ENCODE results near the gene ZNF142.

ZNF142 gene

GRCh38 chr2:218663901-218664300 is 4.5 kb upstream of the ZNF142 start:
- DNase-seq (no peak), ATAC-seq (no peak)
- Mint-ChIP-seq H3K4me3 (no peak overlapping the region), H3K9me3 (no peaks in the 10 kb centered on the region), H3K27me3 (no peaks in the 10 kb centered on the region), H3K27ac (no peak overlapping the region), H3K4me1 (peaks cover 26% of the 10 kb centered on the region)

GRCh38 chr2:218662827-218663226 is 3.4 kb upstream of the ZNF142 start:
- no peak overlapping the region for H3K27ac Mint-ChIP-seq
- no peaks in the 10 kb centered on the region for H3K9me3 Mint-ChIP-seq
- ATAC-seq: no peak
- H3K4me3 Mint-ChIP-seq: no peak overlapping the region
- DNase-seq: no peak
- peaks cover 35% of the 10 kb centered on the region for H3K4me1 Mint-ChIP-seq
- H3K27me3 Mint-ChIP-seq: no peaks in the 10 kb centered on the region

GRCh38 chr2:218662377-218662776 is 3.0 kb upstream of the ZNF142 start:
- H3K4me3 Mint-ChIP-seq: no peak overlapping the region
- H3K4me1 Mint-ChIP-seq: peaks cover 39% of the 10 kb centered on the region
- no peak for DNase-seq
- no peak for ATAC-seq
- peak overlapping the region in 1 of 2 donors; percentile 15 for H3K27ac Mint-ChIP-seq
- no peaks in the 10 kb centered on the region for H3K27me3 Mint-ChIP-seq
- H3K9me3 Mint-ChIP-seq: no peaks in the 10 kb centered on the region

- H3K27ac Mint-ChIP-seq: peak overlapping the region; percentile 74 to 98
- no peaks in the 10 kb centered on the region for H3K27me3 Mint-ChIP-seq
- DNase-seq (no peak), ATAC-seq (no peak)
- H3K9me3 Mint-ChIP-seq: no peaks in the 10 kb centered on the region
- H3K4me3 Mint-ChIP-seq: peak overlapping the region; percentile 92 to 99
- peaks cover 58% of the 10 kb centered on the region for H3K4me1 Mint-ChIP-seq
Observed at GRCh38 chr2:218659988-218660358, 550 bp upstream of the ZNF142 start.

- no peaks in the 10 kb centered on the region for H3K27me3 Mint-ChIP-seq
- ATAC-seq (peak; percentile 53), DNase-seq (peak; percentile 43 to 53)
- H3K9me3 Mint-ChIP-seq: no peaks in the 10 kb centered on the region
- H3K27ac Mint-ChIP-seq: peak overlapping the region; percentile 93 to 98
- H3K4me3 Mint-ChIP-seq: peak overlapping the region; percentile 92 to 99
- H3K4me1 Mint-ChIP-seq: peaks cover 60% of the 10 kb centered on the region
Observed at GRCh38 chr2:218658671-218659257, 659 bp downstream of the ZNF142 start.

GRCh38 chr2:218655751-218656150 is 3.7 kb downstream of the ZNF142 start:
- ATAC-seq (no peak), DNase-seq (no peak)
- Mint-ChIP-seq H3K9me3 (no peaks in the 10 kb centered on the region), H3K4me1 (peaks cover 54% of the 10 kb centered on the region), H3K27me3 (no peaks in the 10 kb centered on the region), H3K4me3 (no peak overlapping the region), H3K27ac (no peak overlapping the region)

- Mint-ChIP-seq H3K9me3 (no peaks in the 10 kb centered on the region), H3K4me1 (peaks cover 13% of the 10 kb centered on the region)
- peak; percentile 29 for ATAC-seq
Observed at GRCh38 chr2:218648787-218649100, 10.7 kb downstream of the ZNF142 start.

GRCh38 chr2:218648088-218648786 is 11.2 kb downstream of the ZNF142 start:
- DNase-seq (peak; percentile 39 to 58), ATAC-seq (peak; percentile 83)
- peaks cover 13% of the 10 kb centered on the region for H3K4me1 Mint-ChIP-seq
- H3K4me3 Mint-ChIP-seq: no peak overlapping the region
- H3K27me3 Mint-ChIP-seq: no peaks in the 10 kb centered on the region
- no peaks in the 10 kb centered on the region for H3K9me3 Mint-ChIP-seq
- no peak overlapping the region for H3K27ac Mint-ChIP-seq

More at GRCh38 chr2:218648787-218649100, 10.7 kb downstream of the ZNF142 start:
- DNase-seq: no peak
- Mint-ChIP-seq H3K27me3 (no peaks in the 10 kb centered on the region), H3K4me3 (no peak overlapping the region), H3K27ac (no peak overlapping the region)

- no peak for DNase-seq
- Mint-ChIP-seq H3K4me3 (no peak overlapping the region), H3K27me3 (no peaks in the 10 kb centered on the region), H3K27ac (peak overlapping the region in 1 of 2 donors; percentile 40), H3K9me3 (no peaks in the 10 kb centered on the region), H3K4me1 (peaks cover 6% of the 10 kb centered on the region)
- no peak for ATAC-seq
Observed at GRCh38 chr2:218645126-218645525, 14.3 kb downstream of the ZNF142 start.

GRCh38 chr2:218644721-218645120 is 14.7 kb downstream of the ZNF142 start:
- no peaks in the 10 kb centered on the region for H3K27me3 Mint-ChIP-seq
- DNase-seq: no peak
- ATAC-seq: no peak
- H3K27ac Mint-ChIP-seq: peak overlapping the region; percentile 9 to 94
- peaks cover 6% of the 10 kb centered on the region for H3K4me1 Mint-ChIP-seq
- no peaks in the 10 kb centered on the region for H3K9me3 Mint-ChIP-seq
- no peak overlapping the region for H3K4me3 Mint-ChIP-seq

- Mint-ChIP-seq H3K27me3 (no peaks in the 10 kb centered on the region), H3K9me3 (no peaks in the 10 kb centered on the region), H3K4me1 (peaks cover 6% of the 10 kb centered on the region), H3K4me3 (no peak overlapping the region), H3K27ac (no peak overlapping the region)
- ATAC-seq: no peak
- no peak for DNase-seq
Observed at GRCh38 chr2:218643751-218644310, 15.6 kb downstream of the ZNF142 start.

GRCh38 chr2:218642786-218643185 is 16.6 kb downstream of the ZNF142 start:
- peak; percentile 35 for ATAC-seq
- Mint-ChIP-seq H3K4me1 (no peaks in the 10 kb centered on the region), H3K27ac (no peak overlapping the region), H3K9me3 (no peaks in the 10 kb centered on the region), H3K27me3 (no peaks in the 10 kb centered on the region), H3K4me3 (no peak overlapping the region)
- no peak for DNase-seq

- H3K27me3 Mint-ChIP-seq: no peaks in the 10 kb centered on the region
- H3K4me3 Mint-ChIP-seq: no peak overlapping the region
- peak overlapping the region in 1 of 2 donors; percentile 24 for H3K27ac Mint-ChIP-seq
- ATAC-seq: peak; percentile 15
- H3K4me1 Mint-ChIP-seq: no peaks in the 10 kb centered on the region
- H3K9me3 Mint-ChIP-seq: no peaks in the 10 kb centered on the region
- no peak for DNase-seq
Observed at GRCh38 chr2:218642121-218642656, 17.2 kb downstream of the ZNF142 start.

- no peak overlapping the region for H3K4me3 Mint-ChIP-seq
- no peaks in the 10 kb centered on the region for H3K4me1 Mint-ChIP-seq
- H3K9me3 Mint-ChIP-seq: no peaks in the 10 kb centered on the region
- ATAC-seq (no peak), DNase-seq (no peak)
- H3K27ac Mint-ChIP-seq: no peak overlapping the region
- no peaks in the 10 kb centered on the region for H3K27me3 Mint-ChIP-seq
Observed at GRCh38 chr2:218638372-218638771, 21.1 kb downstream of the ZNF142 start.

- H3K4me3 Mint-ChIP-seq: no peak overlapping the region
- DNase-seq (no peak), ATAC-seq (no peak)
- H3K27ac Mint-ChIP-seq: no peak overlapping the region
- no peaks in the 10 kb centered on the region for H3K4me1 Mint-ChIP-seq
- no peaks in the 10 kb centered on the region for H3K9me3 Mint-ChIP-seq
- H3K27me3 Mint-ChIP-seq: no peaks in the 10 kb centered on the region
Observed at GRCh38 chr2:218635719-218636118, 23.7 kb downstream of the ZNF142 start.

- H3K27me3 Mint-ChIP-seq: no peaks in the 10 kb centered on the region
- no peak for ATAC-seq
- peaks cover 6% of the 10 kb centered on the region for H3K4me1 Mint-ChIP-seq
- no peak overlapping the region for H3K27ac Mint-ChIP-seq
- H3K4me3 Mint-ChIP-seq: no peak overlapping the region
- no peak for DNase-seq
- no peaks in the 10 kb centered on the region for H3K9me3 Mint-ChIP-seq
Observed at GRCh38 chr2:218631837-218632236, 27.6 kb downstream of the ZNF142 start.
